ENCODE measurements around the gene CDK14.

DNA sequence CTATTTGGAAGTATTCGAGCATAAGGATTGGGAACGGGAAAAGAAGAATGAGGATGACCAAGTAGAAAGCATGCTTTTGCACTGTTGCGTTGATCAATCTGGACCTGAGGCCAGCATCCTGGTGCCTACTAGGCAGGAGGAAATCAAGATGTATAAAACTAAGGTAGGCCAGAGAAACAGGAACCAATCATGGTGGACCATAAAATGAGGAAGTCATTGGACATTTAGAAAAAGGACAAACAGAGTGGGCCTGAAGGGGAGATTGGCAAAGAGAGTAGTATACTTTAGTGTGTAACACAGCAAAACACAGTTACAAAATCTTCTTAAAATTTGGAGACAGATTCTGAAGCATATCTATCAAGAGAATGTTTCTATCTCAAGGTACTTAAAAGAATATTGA, 497.1 kb downstream of the CDK14 start:
- TF ChIP-seq CTCF (IDR thresholded peaks at IDR 0.05) (no peak), POLR2A (IDR thresholded peaks at IDR 0.05) (no peak)
